ENCODE results near the gene TOB2. TPM values are rescaled to one million over a fixed set of nuclear protein-coding genes. Genes with fewer than 3 reads are reported as not detected.
A peak's percentile ranks its signal among the peaks of the same experiment; 100 is the strongest.

The TOB2 gene
- total RNA-seq, 4 donors from 2014 or later, result 15.6 to 97.1 (median 27.8) TPM

DNA sequence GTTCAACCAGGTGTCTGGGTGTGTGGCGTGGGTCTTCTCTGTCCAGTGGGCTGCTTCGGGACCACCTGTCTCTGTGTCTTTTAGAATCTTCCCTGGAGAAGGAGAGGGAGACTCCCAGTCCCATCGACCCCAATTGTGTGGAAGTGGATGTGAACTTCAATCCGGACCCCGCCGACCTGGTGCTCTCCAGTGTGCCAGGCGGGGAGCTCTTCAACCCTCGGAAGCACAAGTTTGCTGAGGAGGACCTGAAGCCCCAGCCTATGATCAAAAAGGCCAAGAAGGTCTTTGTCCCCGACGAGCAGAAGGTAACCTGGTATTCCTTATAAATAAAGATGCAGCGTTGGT is 52.6 kb downstream of the TOB2 start:
- TF ChIP-seq POLR2A (IDR thresholded peaks at IDR 0.05), result no peak
- TF ChIP-seq, protein P1, sequence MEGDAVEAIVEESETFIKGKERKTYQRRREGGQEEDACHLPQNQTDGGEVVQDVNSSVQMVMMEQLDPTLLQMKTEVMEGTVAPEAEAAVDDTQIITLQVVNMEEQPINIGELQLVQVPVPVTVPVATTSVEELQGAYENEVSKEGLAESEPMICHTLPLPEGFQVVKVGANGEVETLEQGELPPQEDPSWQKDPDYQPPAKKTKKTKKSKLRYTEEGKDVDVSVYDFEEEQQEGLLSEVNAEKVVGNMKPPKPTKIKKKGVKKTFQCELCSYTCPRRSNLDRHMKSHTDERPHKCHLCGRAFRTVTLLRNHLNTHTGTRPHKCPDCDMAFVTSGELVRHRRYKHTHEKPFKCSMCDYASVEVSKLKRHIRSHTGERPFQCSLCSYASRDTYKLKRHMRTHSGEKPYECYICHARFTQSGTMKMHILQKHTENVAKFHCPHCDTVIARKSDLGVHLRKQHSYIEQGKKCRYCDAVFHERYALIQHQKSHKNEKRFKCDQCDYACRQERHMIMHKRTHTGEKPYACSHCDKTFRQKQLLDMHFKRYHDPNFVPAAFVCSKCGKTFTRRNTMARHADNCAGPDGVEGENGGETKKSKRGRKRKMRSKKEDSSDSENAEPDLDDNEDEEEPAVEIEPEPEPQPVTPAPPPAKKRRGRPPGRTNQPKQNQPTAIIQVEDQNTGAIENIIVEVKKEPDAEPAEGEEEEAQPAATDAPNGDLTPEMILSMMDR (IDR thresholded peaks at IDR 0.05), result no peak
- intact Hi-C loops (cut with DNase I; ENCODE audit: low total_unique reads), result loop anchor here (5.0 kb wide), 1 partner anchor 133 kb away; no protein-coding TSS in a partner anchor

DNA sequence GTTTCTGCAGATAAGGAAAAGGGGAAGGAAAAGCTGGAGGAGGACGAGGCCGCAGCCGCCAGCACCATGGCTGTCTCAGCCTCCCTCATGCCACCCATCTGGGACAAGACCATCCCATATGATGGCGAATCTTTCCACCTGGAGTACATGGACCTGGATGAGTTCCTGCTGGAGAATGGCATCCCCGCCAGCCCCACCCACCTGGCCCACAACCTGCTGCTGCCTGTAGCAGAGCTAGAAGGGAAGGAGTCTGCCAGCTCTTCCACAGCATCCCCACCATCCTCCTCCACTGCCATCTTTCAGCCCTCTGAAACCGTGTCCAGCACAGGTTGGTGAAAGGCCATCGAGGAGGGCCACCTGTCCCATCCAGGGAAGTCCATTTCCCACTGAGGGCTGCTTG is 59.3 kb downstream of the TOB2 start:
- H3K36me3 ChIP-seq, result no peaks in the 10 kb centered on the region
- H3K9me3 ChIP-seq, result no peaks in the 10 kb centered on the region
- DNase-seq, result no peak
- no peaks in the 10 kb centered on the region for H3K27me3 ChIP-seq
- no peak overlapping the region for H3K27ac ChIP-seq
- intact Hi-C loops (cut with DNase I; ENCODE audit: low total_unique reads), result no loop called here
- H3K4me1 ChIP-seq, result no peaks in the 10 kb centered on the region
- no peak for TF ChIP-seq POLR2A (IDR thresholded peaks at IDR 0.05)
- TF ChIP-seq, protein P1 (IDR thresholded peaks at IDR 0.05), result no peak
- H3K4me3 ChIP-seq, result no peak overlapping the region

More for the DNA sequence above, 52.6 kb downstream of the TOB2 start:
- no peak overlapping the region for H3K4me3 ChIP-seq
- peak overlapping the region; percentile 72 to 81 for H3K27ac ChIP-seq
- peaks cover 0 to 6% of the 10 kb centered on the region in 2 donors for H3K4me1 ChIP-seq
- no peaks in the 10 kb centered on the region for H3K36me3 ChIP-seq
- no peaks in the 10 kb centered on the region for H3K27me3 ChIP-seq
- H3K9me3 ChIP-seq, result no peaks in the 10 kb centered on the region
- DNase-seq, result no peak

DNA sequence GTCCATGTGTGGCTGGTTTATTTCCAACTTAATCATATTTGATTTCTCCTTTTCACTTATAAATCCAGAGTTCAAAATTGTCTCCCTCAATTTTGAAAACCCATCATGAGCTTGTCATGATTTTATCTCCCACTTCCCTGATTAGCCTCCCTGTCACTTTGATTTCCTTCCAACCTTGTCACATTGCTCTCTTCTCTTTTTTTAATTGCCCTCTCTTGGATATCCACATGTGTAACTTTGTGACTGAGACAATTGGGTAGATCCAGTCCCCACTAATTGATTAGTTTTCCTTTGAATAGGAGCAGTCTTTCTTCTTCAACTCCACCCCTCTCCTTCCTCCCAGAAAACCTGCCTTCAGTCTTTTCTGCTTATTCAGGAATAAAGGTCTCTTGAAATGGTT is 62.5 kb downstream of the TOB2 start:
- Histone ChIP-seq H3K27ac (peak overlapping the region; percentile 97 to 100), H3K4me1 (peaks cover 0 to 8% of the 10 kb centered on the region in 2 donors)
- intact Hi-C loops (cut with DNase I; ENCODE audit: low total_unique reads), result no loop called here

More for the DNA sequence above, 62.5 kb downstream of the TOB2 start:
- no peak for TF ChIP-seq POLR2A (IDR thresholded peaks at IDR 0.05)
- TF ChIP-seq, protein P1 (IDR thresholded peaks at IDR 0.05), result no peak
- Histone ChIP-seq H3K27me3 (no peaks in the 10 kb centered on the region), H3K9me3 (no peaks in the 10 kb centered on the region), H3K36me3 (no peaks in the 10 kb centered on the region), H3K4me3 (no peak overlapping the region)
- DNase-seq, result no peak

Other genes starting within 250 kb of the TOB2 start
- 10 to 100 TPM in 3 of 4 donors, 1 to 10 TPM in 1; 2.1 to 35.1 (median 22.2) TPM for gene L3MBTL2, start 241.5 kb downstream of the TOB2 start, total RNA-seq
- 1 to 10 TPM in 2 of 4 donors, not detected in 2; 1.8 to 2.6 TPM for gene CHADL, start 205.9 kb downstream of the TOB2 start, total RNA-seq
- 10 to 100 TPM; 18.7 to 38.7 (median 35.6) TPM for gene RANGAP1, start 160.6 kb downstream of the TOB2 start, total RNA-seq
- 10 to 100 TPM; 14.1 to 74.1 (median 28.2) TPM for gene ZC3H7B, start 145.3 kb downstream of the TOB2 start, total RNA-seq
- 10 to 100 TPM in 2 of 4 donors, 1 to 10 TPM in 2; 8.5 to 73.7 (median 15.1) TPM for gene TEF, start 64.9 kb downstream of the TOB2 start, total RNA-seq
- gene PHF5A, start 21.9 kb upstream of the TOB2 start, total RNA-seq, result 10 to 100 TPM; 38.5 to 65.1 (median 46.4) TPM
- 10 to 100 TPM; 21.5 to 64.4 (median 47.1) TPM for gene ACO2, start 22.3 kb upstream of the TOB2 start, total RNA-seq
- 10 to 100 TPM in 2 of 4 donors, 1 to 10 TPM in 2; 3.2 to 41.9 (median 16.6) TPM for gene POLR3H, start 97.7 kb upstream of the TOB2 start, total RNA-seq
- 10 to 100 TPM in 2 of 4 donors, 1 to 10 TPM in 2; 2.4 to 83.0 (median 19.6) TPM for gene CSDC2, start 114.2 kb upstream of the TOB2 start, total RNA-seq
- 10 to 100 TPM; 21.0 to 76.5 (median 34.6) TPM for gene PMM1, start 143.0 kb upstream of the TOB2 start, total RNA-seq
- gene DESI1, start 174.2 kb upstream of the TOB2 start, total RNA-seq, result 10 to 100 TPM in 2 of 4 donors, 1 to 10 TPM in 2; 6.4 to 34.2 (median 9.6) TPM
- 100 to 1,000 TPM in 3 of 4 donors, 10 to 100 TPM in 1; 89.1 to 303 (median 157) TPM for gene XRCC6, start 174.5 kb upstream of the TOB2 start, total RNA-seq
- 100 to 1,000 TPM in 2 of 4 donors, 10 to 100 TPM in 2; 62.1 to 136 (median 96.2) TPM for gene SNU13, start 242.1 kb upstream of the TOB2 start, total RNA-seq

Data from uterus (tissue), 4 donors.